Stomach (tissue), 9 donors: ENCODE data around the gene FOXJ3. TPM values are rescaled to one million over a fixed set of nuclear protein-coding genes. Genes with fewer than 3 reads are reported as not detected.

Experiments used
- DNase-seq, 2 donors: peaks; one replicate each; pipeline versions ENCODE4 v3.0.0 to v3.0.0-alpha.2; 2013 to 2019
- H3K27ac ChIP-seq, 5 donors: fragments of 200-600 bp in 4 of 5; sonication (generic) in 4 of 5; one replicate each; pipeline ENCODE4 v1.5.1; 2013 to 2019; ENCODE audit warnings: mild to moderate bottlenecking in 1 of 5, moderate library complexity in 1 of 5
- H3K27me3 ChIP-seq, 3 donors: fragments of 200-600 bp; sonication (generic); one replicate each; pipeline ENCODE4 v1.5.1; 2017 to 2019; ENCODE audit warnings: mixed run types in 1 of 3
- H3K36me3 ChIP-seq, 4 donors: fragments of 200-600 bp; sonication (generic); 1 replicate in 3 of 4; 2 replicates in 1 of 4; pipeline ENCODE4 v1.5.1; 2016 to 2019
- H3K4me1 ChIP-seq, 4 donors: fragments of 200-600 bp; sonication (generic); one replicate each; pipeline ENCODE4 v1.5.1; 2016 to 2019
- H3K4me3 ChIP-seq, 4 donors: fragments of 200-600 bp; sonication (generic) in 3 of 4; one replicate each; pipeline ENCODE4 v1.5.1; 2016 to 2019; ENCODE audit warnings: mild to moderate bottlenecking in 1 of 4
- H3K9me3 ChIP-seq, 4 donors: fragments of 200-600 bp; sonication (generic); one replicate each; pipeline ENCODE4 v1.5.1; 2016 to 2019
- EP300 ChIP-seq: sonication (generic); formaldehyde crosslinking; IDR thresholded peaks from one replicate; pipeline ENCODE4 v1.6.1; 2017; ENCODE audit warnings: antibody characterized with exemption
- POLR2A ChIP-seq, 4 donors: fragments of 450-650 bp; IDR thresholded peaks; one replicate each; pipeline ENCODE4 v1.6.1; 2016; ENCODE audit warnings: antibody characterized with exemption in 4 of 4, control low read depth in 2 of 4, mild to moderate bottlenecking in 1 of 4, moderate library complexity in 1 of 4
- POLR2AphosphoS5 ChIP-seq, 3 donors: sonication (generic); formaldehyde crosslinking; IDR thresholded peaks; one replicate each; pipeline ENCODE4 v1.6.1; 2016; ENCODE audit warnings: antibody characterized with exemption in 3 of 3
- WGBS, 5 donors: extraction: QIAGEN DNeasy Blood & Tissue Kit in 3 of 5; methylation state at CpG; one replicate each; pipeline versions ENCODE4 v1.1.5 to v1.1.7; 2013 to 2018; 5-methylcytosine and 5-hydroxymethylcytosine counted together
- intact Hi-C: fragments of 100-400 bp; cut with DNase I; formaldehyde crosslinking; loops from one replicate; pipeline ENCODE4 v1.15.1; 2023; ENCODE audit warnings: low total_unique reads
- polyA plus RNA-seq, 3 donors: library from polyadenylated mRNA; stranded (reverse); fragments of 200-250 nt; gene quantifications; one replicate each; pipeline ENCODE4 v1.2.3, GENCODE V29; 2013
- total RNA-seq, 5 donors: library from RNA; depleted of rRNA; stranded (reverse); fragments of >200 nt; gene quantifications; one replicate each; pipeline versions ENCODE4 v1.1.0 to v1.2.3, GENCODE V29; 2014 to 2016
- TF ChIP-seq, protein P1 (sequence below), 7 experiments: fragments of 450-650 bp in 4 of 7; fragments of 200-600 bp in 3 of 7; sonication (generic) in 3 of 7; IDR thresholded peaks; one replicate each; pipeline ENCODE4 v1.5.1; 2016 to 2019; ENCODE audit warnings: antibody characterized with exemption in 7 of 7, control low read depth in 2 of 7, mild to moderate bottlenecking in 1 of 7
- donor health status: healthy with polysubstance abuse.
- donor health status: Bipolar disorder and iron deficiency.
- donor health status: healthy.

The FOXJ3 gene
- total and polyA plus RNA-seq, 8 donors: 8.3 to 57.3 (median 12.3) TPM

- H3K4me3 ChIP-seq: no peak overlapping the region
- H3K4me1 ChIP-seq: peaks cover 18 to 38% (median 27%) of the 10 kb centered on the region in 4 donors
- no peaks in the 10 kb centered on the region for H3K36me3 ChIP-seq
- no peaks in the 10 kb centered on the region for H3K9me3 ChIP-seq
- intact Hi-C loops: no loop called here
- DNase-seq: no peak
- H3K27ac ChIP-seq: no peak overlapping the region
- peaks cover 0 to 12% (median 0%) of the 10 kb centered on the region in 3 donors for H3K27me3 ChIP-seq
- WGBS, 5 donors: 94 to 98% (median 97%) methylated on average over 3 of the region's 3 CpGs
- TF ChIP-seq EP300 (no peak), POLR2AphosphoS5 (IDR thresholded peaks at IDR 0.05) (no peak), POLR2A (IDR thresholded peaks at IDR 0.05) (no peak)
- TF ChIP-seq, protein P1, sequence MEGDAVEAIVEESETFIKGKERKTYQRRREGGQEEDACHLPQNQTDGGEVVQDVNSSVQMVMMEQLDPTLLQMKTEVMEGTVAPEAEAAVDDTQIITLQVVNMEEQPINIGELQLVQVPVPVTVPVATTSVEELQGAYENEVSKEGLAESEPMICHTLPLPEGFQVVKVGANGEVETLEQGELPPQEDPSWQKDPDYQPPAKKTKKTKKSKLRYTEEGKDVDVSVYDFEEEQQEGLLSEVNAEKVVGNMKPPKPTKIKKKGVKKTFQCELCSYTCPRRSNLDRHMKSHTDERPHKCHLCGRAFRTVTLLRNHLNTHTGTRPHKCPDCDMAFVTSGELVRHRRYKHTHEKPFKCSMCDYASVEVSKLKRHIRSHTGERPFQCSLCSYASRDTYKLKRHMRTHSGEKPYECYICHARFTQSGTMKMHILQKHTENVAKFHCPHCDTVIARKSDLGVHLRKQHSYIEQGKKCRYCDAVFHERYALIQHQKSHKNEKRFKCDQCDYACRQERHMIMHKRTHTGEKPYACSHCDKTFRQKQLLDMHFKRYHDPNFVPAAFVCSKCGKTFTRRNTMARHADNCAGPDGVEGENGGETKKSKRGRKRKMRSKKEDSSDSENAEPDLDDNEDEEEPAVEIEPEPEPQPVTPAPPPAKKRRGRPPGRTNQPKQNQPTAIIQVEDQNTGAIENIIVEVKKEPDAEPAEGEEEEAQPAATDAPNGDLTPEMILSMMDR (IDR thresholded peaks at IDR 0.05): no peak
Observed at GRCh38 chr1:42168763-42169162, 166.3 kb downstream of the FOXJ3 start.

DNA sequence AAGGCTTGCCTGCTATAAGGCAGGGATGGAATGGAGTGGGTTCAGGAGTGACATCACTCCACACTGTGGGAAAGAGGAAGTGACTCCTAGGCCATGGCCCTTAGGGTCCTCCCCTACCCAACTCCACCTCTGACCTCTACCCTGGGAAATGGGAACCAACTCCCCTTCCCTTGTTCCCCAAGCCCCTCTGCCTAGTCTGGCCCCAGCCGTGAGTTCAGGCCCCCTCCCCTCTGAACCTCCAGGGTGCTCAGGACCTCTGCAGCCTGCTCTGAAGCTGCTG lies 166.7 kb downstream of the FOXJ3 start:
- H3K36me3 ChIP-seq: no peaks in the 10 kb centered on the region
- peaks cover 0 to 14% (median 0%) of the 10 kb centered on the region in 3 donors for H3K27me3 ChIP-seq
- intact Hi-C loops: no loop called here
- no peak overlapping the region for H3K4me3 ChIP-seq
- H3K27ac ChIP-seq: no peak overlapping the region
- no peak for DNase-seq
- H3K9me3 ChIP-seq: no peaks in the 10 kb centered on the region
- TF ChIP-seq, protein P1 (IDR thresholded peaks at IDR 0.05): no peak
- TF ChIP-seq POLR2AphosphoS5 (IDR thresholded peaks at IDR 0.05): no peak
- no peak for TF ChIP-seq POLR2A (IDR thresholded peaks at IDR 0.05)
- no peak for TF ChIP-seq EP300
- peaks cover 14 to 33% (median 22%) of the 10 kb centered on the region in 4 donors for H3K4me1 ChIP-seq
- WGBS, 5 donors: 67 to 90% (median 84%) methylated on average over 1 of the region's 1 CpG

DNA sequence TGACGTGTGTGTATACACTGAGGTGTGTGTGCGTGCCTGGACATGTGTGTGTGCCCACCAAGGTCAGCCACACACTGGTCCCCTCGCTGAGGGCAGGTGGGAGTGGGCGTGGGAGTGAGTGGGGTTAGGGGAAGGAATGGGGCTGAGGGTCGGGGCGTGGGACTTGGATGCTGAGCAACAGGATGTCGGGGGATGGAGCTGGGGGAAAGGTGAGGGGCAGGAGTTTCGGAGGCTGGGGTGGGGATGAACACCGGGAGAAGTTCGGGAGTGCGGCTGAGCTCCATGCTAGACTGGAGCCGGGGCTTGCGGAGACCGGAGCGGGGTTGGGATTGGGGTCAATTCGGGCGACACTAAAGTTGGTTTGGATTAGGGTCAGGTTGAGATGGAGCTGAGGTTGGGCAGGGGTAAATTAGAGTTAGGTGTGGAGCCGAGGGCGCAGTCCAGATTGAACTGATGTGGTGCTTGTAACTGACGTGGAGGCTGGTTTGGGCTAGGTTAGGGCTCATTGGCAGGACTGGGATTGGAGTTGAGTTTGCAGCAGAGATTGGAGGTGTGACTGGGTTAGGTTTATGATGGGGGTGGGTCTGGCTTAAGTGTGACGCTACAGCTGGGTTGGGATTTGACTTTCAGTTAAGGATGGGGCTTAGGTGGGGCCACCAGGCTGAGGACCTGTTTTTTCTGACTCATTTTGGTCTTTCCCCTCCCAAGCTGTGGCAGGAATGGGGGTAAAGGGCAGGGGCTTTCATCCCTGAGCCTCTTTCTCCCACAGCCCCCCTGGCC lies 167.2 kb downstream of the FOXJ3 start:
- Histone ChIP-seq H3K27me3 (peaks cover 0 to 14% (median 0%) of the 10 kb centered on the region in 3 donors), H3K4me3 (no peak overlapping the region), H3K9me3 (no peaks in the 10 kb centered on the region), H3K36me3 (no peaks in the 10 kb centered on the region), H3K4me1 (peaks cover 10 to 28% (median 17%) of the 10 kb centered on the region in 4 donors), H3K27ac (no peak overlapping the region)
- intact Hi-C loops: no loop called here
- TF ChIP-seq, protein P1 (IDR thresholded peaks at IDR 0.05): no peak
- TF ChIP-seq POLR2AphosphoS5 (IDR thresholded peaks at IDR 0.05) (no peak), POLR2A (IDR thresholded peaks at IDR 0.05) (no peak), EP300 (no peak)
- DNase-seq: peak in 1 of 2 donors; percentile 41
- WGBS, 5 donors: 78 to 84% (median 79%) methylated on average over 21 of the region's 21 CpGs

DNA sequence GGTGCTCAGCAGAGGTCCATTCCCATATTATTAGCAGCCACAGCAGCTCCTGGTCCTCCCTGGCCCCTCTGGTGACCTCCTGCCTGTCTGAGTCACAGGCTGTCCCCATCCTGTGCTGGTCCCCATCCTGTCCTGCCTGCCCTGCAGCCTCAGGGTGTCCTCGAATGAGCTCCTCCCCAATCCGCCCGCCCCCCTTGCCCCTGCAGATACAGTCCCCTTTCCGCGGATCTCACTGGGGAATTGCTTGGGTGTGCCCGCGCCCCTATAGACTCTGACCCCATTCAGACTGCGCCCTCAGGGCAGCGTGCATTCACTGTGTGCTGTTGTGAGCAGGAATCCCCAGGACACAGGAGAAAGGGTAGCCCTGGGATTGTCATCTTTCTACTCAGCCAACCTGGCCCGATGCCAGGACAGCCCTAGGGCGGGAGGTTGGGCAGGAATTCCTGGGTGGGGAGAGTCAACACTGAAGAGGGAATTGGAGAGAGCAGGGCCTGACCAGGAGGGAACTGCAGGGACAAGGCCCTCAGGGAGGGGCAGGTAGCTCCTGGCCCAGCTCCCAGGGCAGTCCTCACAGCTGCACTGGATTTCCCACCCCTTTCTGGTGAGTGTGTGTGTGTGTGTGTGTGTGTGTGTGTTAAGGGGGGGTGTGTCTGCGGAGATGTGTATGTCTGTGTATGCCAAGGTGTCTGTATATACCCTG lies 169.4 kb downstream of the FOXJ3 start:
- H3K27me3 ChIP-seq: peaks cover 0 to 14% (median 0%) of the 10 kb centered on the region in 3 donors
- DNase-seq: peak; percentile 89 to 94
- H3K9me3 ChIP-seq: peaks cover 0 to 10% (median 8%) of the 10 kb centered on the region in 4 donors
- no peak overlapping the region for H3K4me3 ChIP-seq
- intact Hi-C loops: no loop called here
- peak overlapping the region in 1 of 5 donors; percentile 30 for H3K27ac ChIP-seq
- WGBS, 5 donors: 26 to 56% (median 38%) methylated on average over 10 to 12 of the region's 12 CpGs
- peak in 1 of 3 donors; percentile 67 for TF ChIP-seq POLR2AphosphoS5 (IDR thresholded peaks at IDR 0.05)
- TF ChIP-seq, protein P1 (IDR thresholded peaks at IDR 0.05): no peak
- H3K4me1 ChIP-seq: peaks cover 7 to 18% (median 9%) of the 10 kb centered on the region in 4 donors
- H3K36me3 ChIP-seq: no peaks in the 10 kb centered on the region
